SKM-1 treated with dmso at 0.1 percent for 144 hours (cell line): ENCODE results near the gene GNAQ.
A peak's percentile ranks its signal among the peaks of the same experiment; 100 is the strongest.
"Not testable (repeated sequence)": the region's sequence is repeated elsewhere in the genome, so short reads cannot be mapped to it uniquely, and the experiment has no call there.

ENCODE experiments used
- DNase-seq: peaks from one replicate; lab custom pipeline; 2025; ENCODE audit not compliant: unreplicated experiment; lab: John Stamatoyannopoulos, UW

GNAQ gene

GRCh38 chr9:77708064-77708815 is 323.4 kb downstream of the GNAQ start:
- no peak for DNase-seq

DNA sequence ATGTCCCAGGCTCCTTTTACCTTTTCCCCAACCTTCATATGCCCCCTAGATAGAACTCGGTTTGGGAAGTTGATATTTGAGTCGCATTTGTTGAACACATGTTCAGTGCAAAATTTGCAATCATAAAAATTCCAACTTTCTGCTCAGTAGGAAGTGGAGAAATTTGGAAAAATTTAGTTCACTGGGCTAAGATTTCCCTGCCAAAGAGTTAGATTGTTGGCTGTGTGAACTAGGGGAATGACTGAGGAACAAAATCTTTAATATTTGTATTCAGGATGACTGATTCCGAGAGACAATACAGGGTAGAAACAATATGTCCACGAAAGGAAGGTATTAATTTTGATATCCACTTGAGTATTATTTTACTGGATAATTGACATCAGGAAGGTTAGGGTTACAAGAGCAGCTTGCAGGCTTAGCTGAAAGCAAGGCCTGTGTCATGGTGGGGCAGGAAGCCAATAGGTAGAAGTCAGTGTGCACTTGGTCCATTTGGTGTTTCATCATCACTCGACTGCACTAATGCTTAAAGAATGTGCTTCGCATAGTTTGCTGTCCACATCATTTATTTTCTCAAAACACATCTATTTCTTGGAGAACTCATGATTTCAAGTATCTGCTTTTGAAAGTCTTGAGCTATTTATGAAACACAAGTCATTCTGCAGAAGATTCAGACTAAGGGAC is 324.1 kb downstream of the GNAQ start:
- no peak for DNase-seq

GRCh38 chr9:77705636-77706035 is 326.0 kb downstream of the GNAQ start:
- peak; percentile 12 for DNase-seq

DNA sequence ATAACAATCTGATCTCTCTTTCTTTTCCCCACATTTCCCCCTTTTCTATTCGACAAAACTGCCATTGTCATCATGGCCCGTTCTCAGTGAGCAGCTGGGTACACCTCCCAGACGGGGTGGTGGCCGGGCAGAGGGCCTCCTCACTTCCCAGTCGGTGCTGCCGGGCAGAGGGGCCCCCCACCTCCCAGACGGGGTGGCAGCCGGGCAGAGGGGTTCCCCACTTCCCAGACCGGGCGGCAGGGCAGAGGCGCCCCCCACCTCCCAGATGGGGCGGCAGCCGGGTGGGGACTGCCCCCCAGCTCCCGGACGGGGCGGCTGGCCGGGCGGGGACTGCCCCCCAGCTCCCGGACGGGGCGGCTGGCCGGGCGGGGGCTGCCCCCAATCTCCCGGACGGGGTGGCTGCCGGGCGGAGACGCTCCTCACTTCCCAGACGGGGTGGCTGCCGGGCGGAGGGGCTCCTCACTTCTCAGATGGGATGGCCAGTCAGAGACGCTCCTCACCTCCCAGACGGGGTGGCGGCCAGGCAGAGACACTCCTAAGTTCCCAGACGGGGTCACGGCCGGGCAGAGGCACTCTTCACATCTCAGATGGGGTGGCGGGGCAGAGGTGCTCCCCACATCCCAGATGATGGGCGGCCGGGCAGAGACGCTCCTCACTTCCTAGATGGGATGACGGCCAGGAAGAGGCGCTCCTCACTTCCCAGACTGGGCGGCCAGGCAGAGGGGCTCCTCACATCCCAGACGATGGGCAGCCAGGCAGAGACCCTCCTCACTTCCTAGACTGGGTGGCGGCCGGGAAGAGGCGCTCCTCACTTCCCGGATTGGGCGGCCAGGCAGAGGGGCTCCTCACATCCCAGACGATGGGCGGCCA is 328.9 kb downstream of the GNAQ start:
- DNase-seq = not testable (repeated sequence)

DNA sequence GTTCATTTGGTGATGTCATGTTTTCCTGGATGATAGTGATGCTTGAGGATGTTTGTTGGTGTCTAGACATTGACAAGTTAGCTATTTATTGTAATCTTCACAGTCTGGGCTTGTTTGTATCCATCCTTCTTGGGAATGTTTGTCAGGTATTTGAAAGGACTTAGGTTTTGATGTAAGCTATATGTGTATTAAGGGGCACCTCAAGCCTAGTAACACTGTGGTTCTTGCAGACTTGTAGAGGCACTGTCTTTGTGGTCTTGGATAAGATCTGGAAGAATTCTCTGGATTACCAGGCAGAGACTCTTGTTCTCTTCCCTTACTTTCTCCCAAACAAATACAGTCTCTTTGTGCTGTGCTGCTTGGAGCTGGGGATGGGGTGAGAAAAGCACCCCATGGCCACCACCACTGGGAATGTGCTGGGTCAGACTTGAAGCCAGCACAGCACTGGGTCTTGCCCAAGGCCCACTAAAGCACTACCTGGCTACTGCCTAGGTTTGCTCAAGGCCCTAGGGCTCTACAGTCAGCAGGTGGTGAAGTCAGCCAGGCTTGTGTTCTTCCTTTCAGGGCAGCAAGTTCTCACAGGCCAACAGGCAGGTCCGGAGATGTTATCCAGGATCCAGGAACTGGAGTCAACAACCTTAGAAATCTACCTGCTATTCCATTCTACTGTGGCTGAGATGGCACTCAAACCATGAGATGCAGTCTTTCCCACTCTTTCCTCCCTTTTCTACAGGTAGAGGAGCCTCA is 334.2 kb downstream of the GNAQ start:
- DNase-seq = no peak

DNA sequence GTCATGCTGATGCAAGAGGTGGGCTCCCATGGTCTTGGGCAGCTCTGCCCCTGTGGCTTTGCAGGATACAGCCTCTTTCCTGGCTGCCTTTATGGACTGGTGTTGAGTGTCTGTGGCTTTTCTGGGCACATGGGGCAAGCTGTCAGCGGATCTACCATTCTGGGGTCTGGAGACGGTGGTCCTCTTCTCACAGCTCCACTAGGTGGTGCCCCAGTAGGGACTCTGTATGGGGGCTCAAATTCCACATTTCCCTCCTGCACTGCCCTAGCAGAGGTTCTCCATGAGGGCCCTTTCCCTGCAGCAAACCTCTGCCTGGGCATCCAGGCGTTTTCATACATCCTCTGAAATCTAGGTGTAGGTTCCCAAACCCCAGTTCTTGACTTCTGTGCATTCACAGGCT is 340.9 kb downstream of the GNAQ start:
- not testable (repeated sequence) for DNase-seq

- not testable (repeated sequence) for DNase-seq
Observed at GRCh38 chr9:77690119-77690518, 341.5 kb downstream of the GNAQ start.

GRCh38 chr9:77687737-77688136 is 343.9 kb downstream of the GNAQ start:
- not testable (repeated sequence) for DNase-seq

- DNase-seq = no peak
Observed at GRCh38 chr9:77680581-77680980, 351.0 kb downstream of the GNAQ start.

- no peak for DNase-seq
Observed at GRCh38 chr9:77679661-77680368, 351.8 kb downstream of the GNAQ start.

- no peak for DNase-seq
Observed at GRCh38 chr9:77679088-77679487, 352.5 kb downstream of the GNAQ start.

GRCh38 chr9:77677957-77678535 is 353.6 kb downstream of the GNAQ start:
- DNase-seq = no peak

GRCh38 chr9:77677397-77677796 is 354.2 kb downstream of the GNAQ start:
- no peak for DNase-seq

GRCh38 chr9:77673941-77674791 is 357.4 kb downstream of the GNAQ start:
- DNase-seq = no peak

DNA sequence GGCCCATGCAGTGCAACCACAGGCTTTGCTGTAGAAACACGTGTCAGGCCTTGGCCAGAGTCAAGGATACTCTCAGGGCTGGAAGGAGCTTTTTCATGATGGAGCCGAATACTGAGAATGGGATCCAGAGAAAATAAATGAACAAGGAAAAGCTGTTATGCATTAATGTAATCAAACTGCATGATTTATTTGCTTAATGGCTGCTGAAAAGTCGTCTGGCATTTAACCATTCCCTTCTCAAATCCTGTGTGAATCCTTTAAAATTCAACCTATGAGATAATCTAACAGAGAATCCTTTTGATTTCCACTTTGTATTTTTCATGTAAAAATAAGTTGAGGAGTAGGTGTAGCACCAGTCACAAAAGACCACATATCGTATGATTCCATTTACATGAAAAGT is 359.4 kb downstream of the GNAQ start:
- no peak for DNase-seq

DNA sequence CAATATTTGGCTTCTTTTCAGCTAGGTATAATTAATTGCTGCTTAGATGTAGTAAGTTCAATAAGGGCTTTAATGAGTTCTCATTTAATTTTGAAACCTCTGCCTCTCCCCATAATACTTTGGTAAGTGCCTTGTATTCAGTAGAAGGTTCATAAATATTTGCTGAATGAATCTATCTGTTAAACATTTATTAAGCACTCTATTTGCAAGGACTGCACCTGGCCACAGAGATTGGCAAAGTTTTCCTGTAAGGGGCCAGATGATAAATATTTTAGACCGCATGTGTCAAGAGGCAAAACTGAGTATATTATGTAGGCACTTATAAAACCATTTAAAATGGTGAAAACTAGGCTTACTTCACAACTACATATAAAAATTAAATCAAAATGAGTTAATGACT is 364.5 kb downstream of the GNAQ start:
- DNase-seq = no peak
